Dermis microvascular lymphatic vessel endothelial cell (primary cell): ENCODE measurements around the gene PID1. TPM values are rescaled to one million over a fixed set of nuclear protein-coding genes. Genes with fewer than 3 reads are reported as not detected.

Experiments used
- DNase-seq, 2 donors: peaks; one replicate each; pipeline versions ENCODE4 v3.0.0 to v3.0.0-alpha.2; 2010; ENCODE audit warnings: low read depth in 2 of 2
- total RNA-seq: library from RNA; depleted of rRNA; stranded (reverse); fragments of >200 nt; gene quantifications from 2 replicates; pipeline ENCODE4 v1.2.1, GENCODE V29; 2014

PID1 gene, protein sequence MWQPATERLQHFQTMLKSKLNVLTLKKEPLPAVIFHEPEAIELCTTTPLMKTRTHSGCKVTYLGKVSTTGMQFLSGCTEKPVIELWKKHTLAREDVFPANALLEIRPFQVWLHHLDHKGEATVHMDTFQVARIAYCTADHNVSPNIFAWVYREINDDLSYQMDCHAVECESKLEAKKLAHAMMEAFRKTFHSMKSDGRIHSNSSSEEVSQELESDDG
- total RNA-seq = 0.25 and 0.26 TPM in 2 replicates

GRCh38 chr2:229270551-229271410, at the start of gene PID1:
Gene PID1, minus strand, starts transcription at chr2:229271287. Its CDS starts 244 bp downstream, at chr2:229271043.
- peak in 1 of 2 donors; percentile 18 for DNase-seq

DNA sequence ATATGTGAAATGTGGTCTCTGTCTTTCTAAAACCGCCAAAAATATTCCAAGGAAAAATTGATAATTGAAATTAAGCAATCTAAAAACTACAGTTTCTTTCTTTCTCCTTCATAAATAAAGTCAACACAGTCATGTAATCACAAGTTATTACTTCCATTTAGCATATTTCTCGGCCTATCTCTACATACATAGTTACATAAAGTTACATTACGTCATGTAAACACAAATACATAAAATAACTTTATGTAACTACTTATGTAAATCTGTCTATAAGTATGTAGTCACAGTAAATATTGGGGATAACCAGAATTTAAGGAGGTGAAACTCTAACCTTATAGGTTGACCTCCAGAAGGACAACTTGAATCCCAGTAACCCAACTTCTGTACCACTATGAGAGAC, 48.5 kb upstream of the PID1 start:
- no peak for DNase-seq

DNA sequence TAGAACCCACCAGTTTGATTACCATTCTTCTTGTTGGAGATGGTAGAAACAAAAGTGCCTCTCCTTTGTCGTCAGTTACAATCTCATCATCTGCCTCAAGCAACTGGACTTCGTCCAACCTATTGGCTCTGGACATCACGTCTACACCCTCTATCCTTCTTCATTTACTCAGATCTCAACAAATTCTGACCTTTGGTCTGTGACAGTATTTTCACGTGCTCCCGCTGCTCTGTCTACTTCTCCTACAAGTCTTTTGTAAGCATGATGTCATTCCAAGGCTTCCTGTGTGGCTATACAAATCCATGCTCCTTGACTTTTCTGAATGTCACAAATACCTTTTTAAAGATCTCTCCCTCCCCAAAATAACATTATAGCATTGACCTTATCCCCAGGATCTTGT, 43.0 kb upstream of the PID1 start:
- peak in 1 of 2 donors; percentile 6 for DNase-seq

DNA sequence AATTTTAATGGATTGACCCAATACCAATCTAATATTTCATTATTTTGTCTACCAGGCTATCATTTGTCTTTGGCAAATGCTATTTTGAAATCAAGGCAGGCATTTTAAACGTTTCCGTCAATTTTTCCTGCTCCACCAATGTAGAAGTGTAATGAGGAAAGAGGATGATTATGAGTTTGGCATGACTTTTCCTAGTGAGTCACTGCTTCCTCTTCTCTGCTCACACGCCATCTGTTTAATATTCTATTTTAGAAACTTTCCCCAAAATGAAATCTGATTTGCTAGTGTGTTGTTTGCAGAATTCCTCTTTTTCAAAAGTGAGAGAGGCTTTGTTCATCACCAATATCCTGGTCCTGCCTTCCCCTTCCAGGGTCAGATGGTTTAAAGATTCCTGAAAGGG, 42.5 kb upstream of the PID1 start:
- peak; percentile 66 to 89 for DNase-seq

DNA sequence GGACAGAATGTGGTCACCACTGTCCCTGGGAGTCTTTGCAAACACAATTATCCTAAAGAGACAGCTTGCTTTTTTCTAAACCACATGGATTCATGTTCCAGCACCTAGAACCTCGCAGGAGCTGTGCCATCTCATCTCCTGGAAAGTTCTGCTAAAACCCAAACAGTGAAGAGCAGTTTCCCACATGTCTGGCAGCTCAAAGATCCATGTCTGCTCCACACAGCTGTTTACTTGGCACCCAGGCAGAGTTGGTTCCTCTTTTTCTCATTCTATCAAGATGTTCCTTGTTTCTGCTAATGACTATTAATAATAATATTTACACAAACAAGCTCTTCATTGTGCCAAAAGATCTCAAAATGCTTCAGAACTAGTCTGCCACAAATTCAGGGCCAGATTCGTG, 30.1 kb upstream of the PID1 start:
- DNase-seq = no peak

DNA sequence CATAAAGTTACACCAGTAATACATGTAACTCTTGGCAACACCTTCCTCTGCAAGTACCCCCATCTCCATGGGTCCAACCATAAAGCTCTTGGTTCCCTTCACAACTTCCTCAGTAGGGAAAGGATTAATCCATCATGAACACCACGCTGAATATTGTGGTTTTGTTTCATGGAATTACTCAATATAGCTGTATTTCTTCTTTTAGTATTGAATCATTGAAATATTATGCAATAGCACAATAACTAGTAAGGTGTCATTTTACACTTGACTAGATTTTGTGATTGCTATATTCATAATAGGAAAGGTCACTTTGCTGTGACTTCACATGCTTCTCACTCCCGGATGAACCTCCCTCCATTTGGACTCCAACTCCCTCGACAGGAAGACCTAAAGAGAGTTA, 29.7 kb upstream of the PID1 start:
- DNase-seq = no peak

- DNase-seq = no peak
Observed at GRCh38 chr2:229300371-229300770, 29.3 kb upstream of the PID1 start.

GRCh38 chr2:229297247-229297646, 26.2 kb upstream of the PID1 start:
- no peak for DNase-seq

DNA sequence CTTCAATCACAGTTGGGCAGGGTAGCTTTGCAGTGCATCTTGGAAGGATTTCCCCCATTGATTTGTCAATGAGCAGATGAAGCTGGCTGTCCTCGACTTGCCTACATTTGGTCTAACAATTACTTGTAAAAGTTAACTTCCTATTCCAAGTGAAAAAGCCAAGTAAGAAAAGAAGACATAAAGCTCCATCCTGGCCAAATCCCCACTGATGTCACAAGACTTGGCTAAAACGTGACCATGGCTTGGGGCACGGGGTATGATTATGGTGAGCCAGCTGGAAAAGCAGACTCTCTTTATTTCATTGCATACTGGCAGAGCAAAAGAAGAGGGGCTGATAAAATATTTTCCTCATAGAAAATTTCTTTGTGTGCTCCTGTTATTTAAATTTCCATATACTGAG, 25.4 kb upstream of the PID1 start:
- DNase-seq = no peak

- DNase-seq = no peak
Observed at GRCh38 chr2:229296016-229296415, 24.9 kb upstream of the PID1 start.

- DNase-seq = no peak
Observed at GRCh38 chr2:229287823-229288222, 16.7 kb upstream of the PID1 start.

GRCh38 chr2:229282758-229283546, 11.9 kb upstream of the PID1 start:
- DNase-seq = no peak

DNA sequence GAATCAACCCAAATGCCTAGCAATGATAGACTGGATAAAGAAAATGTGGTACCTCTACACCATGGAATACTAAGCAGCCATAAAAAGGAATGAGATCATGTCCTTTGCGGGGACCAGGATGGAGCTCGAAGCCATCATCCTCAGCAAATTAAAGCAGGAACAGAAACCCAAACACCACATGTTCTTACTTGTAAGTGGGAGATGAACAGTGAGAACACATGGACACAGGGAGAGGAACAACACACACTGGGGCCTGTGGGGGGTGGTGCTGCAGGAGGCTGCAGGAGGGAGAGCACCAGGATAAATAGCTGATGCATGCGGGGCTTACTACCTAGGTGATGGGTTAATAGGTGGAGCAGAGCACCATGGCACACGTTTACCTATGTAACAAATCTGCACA, 8.4 kb upstream of the PID1 start:
- DNase-seq = no peak

- DNase-seq = no peak
Observed at GRCh38 chr2:229275506-229275905, 4.4 kb upstream of the PID1 start.

- peak; percentile 66 to 69 for DNase-seq
Observed at GRCh38 chr2:229273723-229274338, 2.7 kb upstream of the PID1 start.

DNA sequence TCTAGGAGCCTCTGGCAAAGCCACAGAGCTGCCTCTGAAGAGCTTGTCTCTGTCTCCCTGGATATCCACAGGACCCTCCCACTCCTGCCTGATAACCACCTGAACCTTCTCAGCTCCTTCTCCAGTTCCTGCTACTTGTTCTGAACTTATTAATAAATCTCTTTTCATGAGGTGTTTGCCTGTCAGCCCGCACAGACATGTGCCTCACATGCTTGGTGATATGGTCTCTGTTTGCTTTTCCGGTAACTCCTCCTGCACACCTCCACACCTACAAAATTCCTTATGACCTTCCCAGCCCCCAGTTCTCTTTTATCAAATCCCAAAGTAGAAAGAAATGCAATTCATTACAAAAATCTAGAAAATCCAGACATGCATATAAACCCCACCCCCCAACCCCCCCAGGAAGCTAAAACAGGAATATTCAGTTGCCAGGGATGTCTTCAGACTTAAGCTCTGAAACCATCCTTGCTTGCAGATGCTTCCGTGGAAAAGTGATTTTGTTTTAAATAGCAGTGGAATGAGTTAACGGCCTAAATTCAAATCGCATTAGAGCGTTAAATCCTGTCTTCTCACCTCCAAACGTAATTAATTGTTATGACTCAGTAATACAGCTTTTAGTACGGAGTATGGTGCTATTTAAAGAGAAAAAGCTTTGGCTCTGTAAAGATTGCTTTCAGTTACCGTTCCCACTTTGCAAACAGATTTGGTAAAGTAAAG, 2.1 kb upstream of the PID1 start:
- DNase-seq = no peak

DNA sequence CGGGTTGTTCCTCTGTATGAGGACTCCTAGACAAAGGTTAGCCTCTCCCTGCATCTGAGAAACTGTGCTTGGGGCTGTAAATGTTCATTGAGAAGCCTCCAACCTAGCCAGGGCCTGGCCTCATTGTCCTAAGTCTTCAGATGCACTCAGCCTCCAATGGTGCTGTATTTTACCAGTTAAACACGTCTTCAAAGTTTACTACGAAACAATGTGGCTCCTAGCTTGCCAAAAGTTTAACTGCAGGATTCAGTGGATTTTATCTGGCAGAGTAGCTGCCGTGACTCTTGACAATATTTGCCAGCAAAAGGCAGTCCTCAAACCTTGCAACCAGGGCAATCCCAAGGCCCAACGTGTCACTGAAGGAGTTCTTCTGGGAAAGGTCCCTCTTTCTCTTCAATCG, 1.1 kb downstream of the PID1 start:
- DNase-seq = no peak

- no peak for DNase-seq
Observed at GRCh38 chr2:229269146-229269545, 1.9 kb downstream of the PID1 start.

DNA sequence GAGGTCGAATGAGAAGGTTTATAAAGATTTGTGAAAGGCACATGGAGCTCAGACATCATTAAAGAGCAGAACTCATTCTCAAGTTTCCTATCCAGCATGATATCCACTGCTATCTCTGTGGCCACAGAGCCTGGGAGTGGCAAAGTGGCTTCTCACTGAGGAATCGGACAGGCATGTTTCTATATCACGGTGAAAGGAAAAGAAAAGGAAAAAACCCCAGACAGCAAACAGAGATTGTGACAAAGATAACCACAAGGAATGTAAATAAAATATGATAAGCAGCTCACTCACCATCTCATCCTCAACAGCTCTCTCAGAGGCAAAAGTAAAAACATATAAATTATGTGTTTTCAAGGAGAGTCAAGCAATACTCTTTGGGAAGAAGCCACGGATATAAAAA, 2.5 kb downstream of the PID1 start:
- no peak for DNase-seq

- DNase-seq = no peak
Observed at GRCh38 chr2:229267080-229267479, 4.0 kb downstream of the PID1 start.

DNA sequence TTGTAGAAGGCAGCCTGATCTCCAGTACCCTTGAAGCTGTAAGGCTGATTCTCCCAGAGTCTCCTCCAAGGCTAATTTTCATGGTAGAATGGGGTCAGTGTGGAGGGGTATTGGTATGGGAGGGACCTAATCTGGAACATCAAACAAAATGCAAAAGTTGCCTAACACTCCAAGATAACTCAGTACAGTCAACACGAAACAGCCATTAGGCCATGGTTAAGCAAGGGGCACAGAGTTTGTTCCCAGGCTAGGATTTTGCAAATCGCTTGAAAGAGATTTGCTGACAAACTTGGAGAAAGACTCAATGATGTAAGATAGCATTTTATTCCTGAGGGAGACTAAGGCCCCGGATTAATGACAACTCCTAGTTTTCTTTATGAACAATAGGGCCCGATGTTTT, 5.4 kb downstream of the PID1 start:
- no peak for DNase-seq
